Stimulated activated CD4-positive, alpha-beta T cell treated with anti-CD3 and anti-CD28 coated beads, TNF-alpha, amount 100 ng/mL, for 24 hours (primary cell): Measurements from ENCODE around the gene TAF4.
A peak's percentile ranks its signal among the peaks of the same experiment; 100 is the strongest.
"Not testable (repeated sequence)": the region's sequence is repeated elsewhere in the genome, so short reads cannot be mapped to it uniquely, and the experiment has no call there.

Experiments used
- DNase-seq, 3 experiments: peaks; one replicate each; pipeline ENCODE4 v3.0.0-alpha.2; 2020; ENCODE audit warnings: low read depth in 3 of 3

TAF4 gene

GRCh38 chr20:61963149-61963548 is 102.5 kb downstream of the TAF4 start:
- no peak for DNase-seq

GRCh38 chr20:61960836-61961235 is 104.8 kb downstream of the TAF4 start:
- no peak for DNase-seq

GRCh38 chr20:61958773-61959700 is 106.6 kb downstream of the TAF4 start:
- DNase-seq, result no peak

- DNase-seq, result peak in 1 of 3 experiments; percentile 9
Measured at GRCh38 chr20:61957961-61958715, 107.5 kb downstream of the TAF4 start.

GRCh38 chr20:61956396-61957342 is 109.0 kb downstream of the TAF4 start:
- no peak for DNase-seq

GRCh38 chr20:61955668-61956395 is 109.8 kb downstream of the TAF4 start:
- DNase-seq, result no peak

- no peak for DNase-seq
Measured at GRCh38 chr20:61954276-61955021, 111.2 kb downstream of the TAF4 start.

- DNase-seq, result no peak
Measured at GRCh38 chr20:61953037-61954021, 112.4 kb downstream of the TAF4 start.

- no peak for DNase-seq
Measured at GRCh38 chr20:61951695-61952533, 113.8 kb downstream of the TAF4 start.

GRCh38 chr20:61950641-61951071 is 115.0 kb downstream of the TAF4 start:
- DNase-seq, result no peak

- DNase-seq, result no peak
Measured at GRCh38 chr20:61949714-61950640, 115.7 kb downstream of the TAF4 start.

GRCh38 chr20:61949363-61949713 is 116.3 kb downstream of the TAF4 start:
- DNase-seq, result no peak

GRCh38 chr20:61948586-61949362 is 116.9 kb downstream of the TAF4 start:
- DNase-seq, result no peak

GRCh38 chr20:61948056-61948455 is 117.6 kb downstream of the TAF4 start:
- not testable (repeated sequence) for DNase-seq

GRCh38 chr20:61945495-61945894 is 120.2 kb downstream of the TAF4 start:
- DNase-seq, result not testable (repeated sequence)

- DNase-seq, result not testable (repeated sequence)
Measured at GRCh38 chr20:61944967-61945366, 120.7 kb downstream of the TAF4 start.
